Trophoblast cell (in vitro differentiated cells and primary cell): ENCODE results near the gene ZNF487.
A peak's percentile ranks its signal among the peaks of the same experiment; 100 is the strongest.

Experiments
- DNase-seq, 2 donors: peaks; one replicate each; pipeline ENCODE4 v3.0.0-alpha.2; 2016
- H2AFZ ChIP-seq: 2 replicates; pipeline ENCODE4 v1.6.1; 2013; ENCODE audit warnings: low read length, moderate library complexity, mild to moderate bottlenecking; ENCODE audit not compliant: insufficient read depth, poor library complexity
- H2AK5ac ChIP-seq: 2 replicates; pipeline ENCODE4 v1.6.1; 2013; ENCODE audit warnings: mild to moderate bottlenecking, low read length
- H2BK120ac ChIP-seq: 2 replicates; pipeline ENCODE4 v1.6.1; 2013; ENCODE audit warnings: low read length, mild to moderate bottlenecking, moderate library complexity; ENCODE audit not compliant: insufficient read depth, poor library complexity
- H2BK12ac ChIP-seq: 2 replicates; pipeline ENCODE4 v1.6.1; 2013; ENCODE audit warnings: mild to moderate bottlenecking, low read length, moderate library complexity
- H2BK5ac ChIP-seq: 2 replicates; pipeline ENCODE4 v1.6.1; 2013; ENCODE audit warnings: low read length, low read depth, moderate library complexity, mild to moderate bottlenecking; ENCODE audit not compliant: poor library complexity
- H3K14ac ChIP-seq: 2 replicates; pipeline ENCODE4 v1.6.1; 2013; ENCODE audit warnings: mild to moderate bottlenecking, low read length
- H3K18ac ChIP-seq: 2 replicates; pipeline ENCODE4 v1.6.1; 2013; ENCODE audit warnings: mild to moderate bottlenecking, low read length
- H3K23ac ChIP-seq: 2 replicates; pipeline ENCODE4 v1.6.1; 2013; ENCODE audit warnings: low read length
- H3K27ac ChIP-seq: 2 replicates; pipeline ENCODE4 v1.5.1; 2013; ENCODE audit warnings: low read depth, mild to moderate bottlenecking, inconsistent platforms, low read length, moderate library complexity
- H3K27me3 ChIP-seq: 2 replicates; pipeline ENCODE4 v1.6.1; 2013; ENCODE audit warnings: inconsistent platforms, mild to moderate bottlenecking, low read length, moderate library complexity; ENCODE audit not compliant: insufficient read depth
- H3K36me3 ChIP-seq, 2 experiments: 1 replicate in 1 of 2; 2 replicates in 1 of 2; pipeline ENCODE4 v1.6.1; 2013; ENCODE audit warnings: low read length in 2 of 2, mild to moderate bottlenecking in 2 of 2, moderate library complexity in 1 of 2; ENCODE audit not compliant: insufficient read depth in 2 of 2, control insufficient read depth in 1 of 2
- H3K4ac ChIP-seq: 2 replicates; pipeline ENCODE4 v1.6.1; 2013; ENCODE audit warnings: low read depth, mild to moderate bottlenecking, low read length, moderate library complexity
- H3K4me1 ChIP-seq, 2 experiments: 1 replicate in 1 of 2; 2 replicates in 1 of 2; pipeline ENCODE4 v1.6.1; 2013; ENCODE audit warnings: low read length in 2 of 2, mild to moderate bottlenecking in 2 of 2, moderate library complexity in 1 of 2; ENCODE audit not compliant: insufficient read depth in 2 of 2, control insufficient read depth in 1 of 2
- H3K4me2 ChIP-seq: 2 replicates; pipeline ENCODE4 v1.6.1; 2013; ENCODE audit warnings: inconsistent platforms, mild to moderate bottlenecking, low read length, moderate library complexity
- H3K4me3 ChIP-seq: 2 replicates; pipeline ENCODE4 v1.5.1; 2013; ENCODE audit warnings: mild to moderate bottlenecking, low read depth, low read length, inconsistent platforms
- H3K79me1 ChIP-seq: one replicate; pipeline ENCODE4 v1.6.1; 2013; ENCODE audit warnings: low read length
- H3K79me2 ChIP-seq: 2 replicates; pipeline ENCODE4 v1.6.1; 2013; ENCODE audit warnings: low read length, mild to moderate bottlenecking; ENCODE audit not compliant: control insufficient read depth, insufficient read depth, poor library complexity
- H3K9ac ChIP-seq: 2 replicates; pipeline ENCODE4 v1.6.1; 2013; ENCODE audit warnings: mild to moderate bottlenecking, low read length
- H3K9me3 ChIP-seq: 2 replicates; pipeline ENCODE4 v1.6.1; 2013; ENCODE audit warnings: low read depth, mild to moderate bottlenecking, control low read depth, inconsistent platforms, low read length; ENCODE audit not compliant: insufficient read depth
- H4K12ac ChIP-seq: 2 replicates; pipeline ENCODE4 v1.6.1; 2013; ENCODE audit warnings: low read depth, mild to moderate bottlenecking, low read length, moderate library complexity
- H4K8ac ChIP-seq: 2 replicates; pipeline ENCODE4 v1.6.1; 2013; ENCODE audit warnings: low read depth, mild to moderate bottlenecking, low read length, moderate library complexity
- H4K91ac ChIP-seq: one replicate; pipeline ENCODE4 v1.6.1; 2013; ENCODE audit warnings: low read depth, mild to moderate bottlenecking, low read length, moderate library complexity
- WGBS: extraction: QIAGEN DNeasy Blood & Tissue Kit; methylation state at CpG from one replicate; pipeline ENCODE4 v1.1.7; 2013; ENCODE audit warnings: missing lambda C conversion rate; ENCODE audit not compliant: insufficient read length, insufficient coverage; ENCODE audit errors: extremely low coverage; 5-methylcytosine and 5-hydroxymethylcytosine counted together

ZNF487 gene

GRCh38 chr10:43417950-43418768 is 18.8 kb upstream of the ZNF487 start:
- Histone ChIP-seq H3K14ac (no peak overlapping the region), H2BK120ac (no peak overlapping the region)

GRCh38 chr10:43419997-43420368 is 16.9 kb upstream of the ZNF487 start:
- peak overlapping the region; percentile 91 for H2BK12ac ChIP-seq
- peak overlapping the region; percentile 70 for H3K4ac ChIP-seq
- no CpG with 5 or more reads among the region's 18 CpGs for WGBS
- H3K23ac ChIP-seq, result no peak overlapping the region
- H3K27ac ChIP-seq, result peak overlapping the region; percentile 74
- H3K14ac ChIP-seq, result peak overlapping the region; percentile 79
- no peaks in the 10 kb centered on the region for H3K79me2 ChIP-seq
- peak overlapping the region; percentile 83 for H4K91ac ChIP-seq
- H3K79me1 ChIP-seq, result peaks cover 9% of the 10 kb centered on the region
- peak overlapping the region; percentile 78 for H2AFZ ChIP-seq
- peak overlapping the region; percentile 91 for H4K12ac ChIP-seq
- no peak for DNase-seq
- H2BK5ac ChIP-seq, result peak overlapping the region; percentile 64
- no peak overlapping the region for H3K4me3 ChIP-seq
- no peaks in the 10 kb centered on the region for H3K9me3 ChIP-seq
- H2BK120ac ChIP-seq, result peak overlapping the region; percentile 46
- H3K9ac ChIP-seq, result no peak overlapping the region
- peak overlapping the region; percentile 96 for H4K8ac ChIP-seq
- no peaks in the 10 kb centered on the region for H3K27me3 ChIP-seq
- H3K18ac ChIP-seq, result no peak overlapping the region
- H3K36me3 ChIP-seq, result no peaks in the 10 kb centered on the region
- peaks cover 5 to 8% of the 10 kb centered on the region in 2 experiments for H3K4me1 ChIP-seq
- no peak overlapping the region for H2AK5ac ChIP-seq
- peak overlapping the region; percentile 73 for H3K4me2 ChIP-seq

More at GRCh38 chr10:43417950-43418768, 18.8 kb upstream of the ZNF487 start:
- Histone ChIP-seq H2BK5ac (no peak overlapping the region), H3K79me2 (no peaks in the 10 kb centered on the region), H3K4me3 (peak overlapping the region; percentile 18), H3K9me3 (no peaks in the 10 kb centered on the region), H4K12ac (no peak overlapping the region), H3K4me2 (no peak overlapping the region), H3K27ac (no peak overlapping the region), H4K8ac (no peak overlapping the region), H3K36me3 (no peaks in the 10 kb centered on the region), H3K4me1 (peaks cover 7 to 11% of the 10 kb centered on the region in 2 experiments), H3K79me1 (peaks cover 9% of the 10 kb centered on the region), H3K23ac (no peak overlapping the region), H4K91ac (no peak overlapping the region), H2AK5ac (no peak overlapping the region), H3K18ac (no peak overlapping the region), H3K4ac (no peak overlapping the region), H3K27me3 (no peaks in the 10 kb centered on the region), H3K9ac (peak overlapping the region; percentile 44), H2BK12ac (peak overlapping the region; percentile 13), H2AFZ (no peak overlapping the region)
- WGBS, result no CpG with 5 or more reads among the region's 14 CpGs
- no peak for DNase-seq

- Histone ChIP-seq H3K9me3 (no peaks in the 10 kb centered on the region), H3K27ac (peak overlapping the region; percentile 74)
- no CpG with 5 or more reads among the region's 63 CpGs for WGBS
Observed at GRCh38 chr10:43420369-43421200, 16.3 kb upstream of the ZNF487 start.

GRCh38 chr10:43421201-43421507 is 15.8 kb upstream of the ZNF487 start:
- Histone ChIP-seq H3K14ac (no peak overlapping the region), H4K8ac (no peak overlapping the region), H3K36me3 (no peaks in the 10 kb centered on the region), H3K79me2 (no peaks in the 10 kb centered on the region), H2AK5ac (no peak overlapping the region), H2BK5ac (no peak overlapping the region), H2BK120ac (no peak overlapping the region), H3K9me3 (no peaks in the 10 kb centered on the region), H3K18ac (no peak overlapping the region), H3K79me1 (peaks cover 9% of the 10 kb centered on the region), H3K4me1 (peaks cover 5 to 8% of the 10 kb centered on the region in 2 experiments), H4K12ac (no peak overlapping the region), H3K9ac (no peak overlapping the region), H2AFZ (peak overlapping the region; percentile 66), H3K23ac (no peak overlapping the region), H2BK12ac (no peak overlapping the region), H3K4me2 (peak overlapping the region; percentile 73), H4K91ac (peak overlapping the region; percentile 40), H3K27ac (peak overlapping the region; percentile 74), H3K27me3 (no peaks in the 10 kb centered on the region), H3K4me3 (no peak overlapping the region), H3K4ac (no peak overlapping the region)
- no peak for DNase-seq
- WGBS, result no CpG with 5 or more reads among the region's 4 CpGs

More at GRCh38 chr10:43420369-43421200, 16.3 kb upstream of the ZNF487 start:
- H3K79me2 ChIP-seq, result no peaks in the 10 kb centered on the region
- H3K79me1 ChIP-seq, result peaks cover 9% of the 10 kb centered on the region
- peak overlapping the region; percentile 16 for H3K18ac ChIP-seq
- peaks cover 5 to 8% of the 10 kb centered on the region in 2 experiments for H3K4me1 ChIP-seq
- H3K4me3 ChIP-seq, result peak overlapping the region; percentile 67
- peak overlapping the region; percentile 96 for H4K8ac ChIP-seq
- H3K9ac ChIP-seq, result peak overlapping the region; percentile 35
- peak; percentile 90 to 94 for DNase-seq
- H3K4ac ChIP-seq, result no peak overlapping the region
- H2AFZ ChIP-seq, result peak overlapping the region; percentile 78
- no peaks in the 10 kb centered on the region for H3K27me3 ChIP-seq
- H4K12ac ChIP-seq, result no peak overlapping the region
- H2BK120ac ChIP-seq, result peak overlapping the region; percentile 12
- no peak overlapping the region for H2BK12ac ChIP-seq
- H2AK5ac ChIP-seq, result no peak overlapping the region
- no peaks in the 10 kb centered on the region for H3K36me3 ChIP-seq
- peak overlapping the region; percentile 10 for H2BK5ac ChIP-seq
- peak overlapping the region; percentile 15 for H3K14ac ChIP-seq
- peak overlapping the region; percentile 40 for H4K91ac ChIP-seq
- H3K23ac ChIP-seq, result no peak overlapping the region
- H3K4me2 ChIP-seq, result peak overlapping the region; percentile 73
